ENCODE measurements around the gene TYW1.
"Not testable (repeated sequence)": the region's sequence is repeated elsewhere in the genome, so short reads cannot be mapped to it uniquely, and the experiment has no call there.

DNA sequence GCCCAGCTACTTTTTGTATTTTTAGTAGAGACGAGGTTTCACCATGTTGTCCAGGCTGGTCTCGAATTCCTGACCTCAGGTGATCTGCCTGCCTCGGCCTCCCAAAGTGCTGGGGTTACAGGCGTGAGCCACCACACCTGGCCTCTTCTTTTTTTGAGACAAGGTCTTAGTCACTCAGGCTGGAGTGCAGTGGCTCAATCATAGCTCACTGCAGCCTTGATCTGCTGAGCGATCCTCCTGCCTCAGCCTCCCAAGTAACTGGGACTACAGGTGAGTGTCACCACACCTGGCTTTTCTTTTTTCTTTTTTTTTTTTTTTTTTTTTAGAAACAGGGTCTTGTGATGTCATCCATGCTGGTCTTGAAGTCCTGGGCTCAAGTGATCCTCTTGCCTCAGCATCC lies 27.6 kb upstream of the TYW1 start:
- TF ChIP-seq, protein P1, sequence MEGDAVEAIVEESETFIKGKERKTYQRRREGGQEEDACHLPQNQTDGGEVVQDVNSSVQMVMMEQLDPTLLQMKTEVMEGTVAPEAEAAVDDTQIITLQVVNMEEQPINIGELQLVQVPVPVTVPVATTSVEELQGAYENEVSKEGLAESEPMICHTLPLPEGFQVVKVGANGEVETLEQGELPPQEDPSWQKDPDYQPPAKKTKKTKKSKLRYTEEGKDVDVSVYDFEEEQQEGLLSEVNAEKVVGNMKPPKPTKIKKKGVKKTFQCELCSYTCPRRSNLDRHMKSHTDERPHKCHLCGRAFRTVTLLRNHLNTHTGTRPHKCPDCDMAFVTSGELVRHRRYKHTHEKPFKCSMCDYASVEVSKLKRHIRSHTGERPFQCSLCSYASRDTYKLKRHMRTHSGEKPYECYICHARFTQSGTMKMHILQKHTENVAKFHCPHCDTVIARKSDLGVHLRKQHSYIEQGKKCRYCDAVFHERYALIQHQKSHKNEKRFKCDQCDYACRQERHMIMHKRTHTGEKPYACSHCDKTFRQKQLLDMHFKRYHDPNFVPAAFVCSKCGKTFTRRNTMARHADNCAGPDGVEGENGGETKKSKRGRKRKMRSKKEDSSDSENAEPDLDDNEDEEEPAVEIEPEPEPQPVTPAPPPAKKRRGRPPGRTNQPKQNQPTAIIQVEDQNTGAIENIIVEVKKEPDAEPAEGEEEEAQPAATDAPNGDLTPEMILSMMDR (IDR thresholded peaks at IDR 0.05): not testable (repeated sequence)
- TF ChIP-seq, protein P2, sequence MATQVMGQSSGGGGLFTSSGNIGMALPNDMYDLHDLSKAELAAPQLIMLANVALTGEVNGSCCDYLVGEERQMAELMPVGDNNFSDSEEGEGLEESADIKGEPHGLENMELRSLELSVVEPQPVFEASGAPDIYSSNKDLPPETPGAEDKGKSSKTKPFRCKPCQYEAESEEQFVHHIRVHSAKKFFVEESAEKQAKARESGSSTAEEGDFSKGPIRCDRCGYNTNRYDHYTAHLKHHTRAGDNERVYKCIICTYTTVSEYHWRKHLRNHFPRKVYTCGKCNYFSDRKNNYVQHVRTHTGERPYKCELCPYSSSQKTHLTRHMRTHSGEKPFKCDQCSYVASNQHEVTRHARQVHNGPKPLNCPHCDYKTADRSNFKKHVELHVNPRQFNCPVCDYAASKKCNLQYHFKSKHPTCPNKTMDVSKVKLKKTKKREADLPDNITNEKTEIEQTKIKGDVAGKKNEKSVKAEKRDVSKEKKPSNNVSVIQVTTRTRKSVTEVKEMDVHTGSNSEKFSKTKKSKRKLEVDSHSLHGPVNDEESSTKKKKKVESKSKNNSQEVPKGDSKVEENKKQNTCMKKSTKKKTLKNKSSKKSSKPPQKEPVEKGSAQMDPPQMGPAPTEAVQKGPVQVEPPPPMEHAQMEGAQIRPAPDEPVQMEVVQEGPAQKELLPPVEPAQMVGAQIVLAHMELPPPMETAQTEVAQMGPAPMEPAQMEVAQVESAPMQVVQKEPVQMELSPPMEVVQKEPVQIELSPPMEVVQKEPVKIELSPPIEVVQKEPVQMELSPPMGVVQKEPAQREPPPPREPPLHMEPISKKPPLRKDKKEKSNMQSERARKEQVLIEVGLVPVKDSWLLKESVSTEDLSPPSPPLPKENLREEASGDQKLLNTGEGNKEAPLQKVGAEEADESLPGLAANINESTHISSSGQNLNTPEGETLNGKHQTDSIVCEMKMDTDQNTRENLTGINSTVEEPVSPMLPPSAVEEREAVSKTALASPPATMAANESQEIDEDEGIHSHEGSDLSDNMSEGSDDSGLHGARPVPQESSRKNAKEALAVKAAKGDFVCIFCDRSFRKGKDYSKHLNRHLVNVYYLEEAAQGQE (IDR thresholded peaks at IDR 0.05; ENCODE audit: insufficient read depth in 1 of 2, low read depth in 2 of 2, low read length in 1 of 2): not testable (repeated sequence)

All from Panc1 (cell line).